ENCODE data around the gene RAPGEF6.
A peak's percentile ranks its signal among the peaks of the same experiment; 100 is the strongest.
"Not testable (repeated sequence)": the region's sequence is repeated elsewhere in the genome, so short reads cannot be mapped to it uniquely, and the experiment has no call there.

The RAPGEF6 gene

DNA sequence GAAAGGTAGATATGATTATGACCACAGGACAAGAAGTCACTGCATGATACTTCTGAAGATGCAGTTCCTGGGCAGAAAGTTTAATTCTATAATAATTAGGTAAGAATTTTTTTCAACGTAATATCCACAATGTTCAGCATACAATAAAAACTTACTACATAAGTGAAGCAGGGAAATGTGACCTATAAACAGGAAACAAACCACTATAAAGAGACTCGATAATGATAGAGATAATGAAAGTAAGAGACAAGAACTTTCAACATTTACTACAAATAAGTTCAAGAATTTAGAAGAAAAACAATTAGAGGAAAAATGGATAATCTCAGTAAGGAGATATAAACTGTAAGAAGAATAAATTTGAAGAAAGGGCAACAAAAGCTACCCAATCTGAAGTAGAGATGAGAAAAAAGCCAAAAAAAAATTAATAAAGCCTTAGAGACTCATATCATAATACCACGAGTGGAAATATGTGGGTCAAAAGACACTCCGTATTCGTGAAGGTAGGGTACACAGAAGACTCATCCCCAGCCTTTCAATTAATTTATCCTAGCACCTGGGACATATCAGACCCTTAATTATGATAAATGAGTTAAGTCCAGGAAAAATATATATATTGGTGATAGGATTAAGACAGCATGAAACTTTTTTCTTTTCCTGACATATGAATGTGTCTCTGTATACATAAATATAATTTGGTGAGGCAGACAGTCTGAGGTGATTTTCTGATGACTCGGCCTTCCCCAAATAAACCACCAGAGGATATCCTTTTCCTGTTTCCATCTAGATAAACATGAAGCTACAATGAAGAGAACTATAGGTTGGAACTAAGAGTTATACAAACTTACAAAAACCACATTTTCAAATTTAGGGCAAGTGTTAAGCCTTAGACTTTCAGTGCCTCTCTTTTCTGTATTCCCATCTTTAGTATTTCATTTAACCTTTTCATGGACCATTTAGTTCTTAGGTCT is 120.4 kb downstream of the RAPGEF6 start:
- no peaks in the 10 kb centered on the region for H3K27me3 ChIP-seq (ENCODE audit: control insufficient read depth, insufficient read depth, low read length, poor library complexity, severe bottlenecking)
- H3K27ac ChIP-seq (ENCODE audit: insufficient read depth, low read depth, low read length, poor library complexity, severe bottlenecking), result no peak overlapping the region
- H3K4me1 ChIP-seq (ENCODE audit: control insufficient read depth, insufficient read depth, low read length), result peaks cover 9% of the 10 kb centered on the region
- WGBS, 2 experiments, result 98 to 100% methylated on average over 1 to 4 of the region's 6 CpGs
- no peak overlapping the region for H3K4me3 ChIP-seq (ENCODE audit: insufficient read depth, low read depth, low read length)
- no peaks in the 10 kb centered on the region for H3K36me3 ChIP-seq (ENCODE audit: control insufficient read depth, insufficient read depth, low read length)
- H3K9me3 ChIP-seq (ENCODE audit: control insufficient read depth, low read length), result no peaks in the 10 kb centered on the region

DNA sequence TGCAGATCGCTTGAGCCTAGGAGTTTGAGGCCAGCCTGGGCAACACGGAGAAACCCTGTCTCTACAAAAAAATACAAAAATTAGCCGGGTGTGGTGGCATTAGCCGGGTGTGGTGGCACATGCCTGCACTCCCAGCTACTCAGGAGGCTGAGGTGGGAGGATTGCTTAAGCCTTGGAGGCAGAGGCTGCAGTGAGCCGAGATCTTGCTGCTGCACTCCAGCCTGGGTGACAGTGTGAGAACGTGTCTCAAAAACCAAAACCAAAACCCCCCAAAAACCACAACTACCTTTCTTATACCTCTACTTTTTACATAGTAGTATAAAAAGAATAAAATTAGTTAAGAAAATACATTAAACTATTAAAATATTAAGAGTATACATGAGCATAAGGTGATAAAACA is 121.2 kb downstream of the RAPGEF6 start:
- Histone ChIP-seq H3K27ac (ENCODE audit: insufficient read depth, low read depth, low read length, poor library complexity, severe bottlenecking) (no peak overlapping the region), H3K4me3 (ENCODE audit: insufficient read depth, low read depth, low read length) (no peak overlapping the region), H3K4me1 (ENCODE audit: control insufficient read depth, insufficient read depth, low read length) (peaks cover 9% of the 10 kb centered on the region), H3K36me3 (ENCODE audit: control insufficient read depth, insufficient read depth, low read length) (no peaks in the 10 kb centered on the region), H3K9me3 (ENCODE audit: control insufficient read depth, low read length) (no peaks in the 10 kb centered on the region), H3K27me3 (ENCODE audit: control insufficient read depth, insufficient read depth, low read length, poor library complexity, severe bottlenecking) (no peaks in the 10 kb centered on the region)
- WGBS, 2 experiments, result 84 to 93% methylated on average over 5 to 6 of the region's 6 CpGs

DNA sequence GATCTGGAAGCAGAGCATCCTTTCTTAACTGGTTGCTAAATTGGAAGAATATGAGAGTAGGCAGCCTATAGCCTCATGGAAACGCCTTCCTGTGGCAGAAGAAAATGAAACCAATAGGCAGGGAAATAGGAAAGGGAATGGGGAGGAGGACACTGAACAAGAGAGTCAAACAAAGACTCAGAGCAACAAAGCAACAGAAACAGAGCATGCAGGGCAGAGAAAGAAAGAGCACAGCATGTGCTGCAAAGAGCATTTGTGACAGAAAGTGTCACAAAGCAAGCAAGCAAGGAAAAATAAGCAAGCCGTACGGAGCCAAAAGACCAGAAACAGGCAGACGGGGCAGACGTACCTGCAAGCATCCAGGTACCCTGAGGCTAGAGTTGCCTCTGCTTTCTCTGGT is 123.1 kb downstream of the RAPGEF6 start:
- no peak overlapping the region for H3K4me3 ChIP-seq (ENCODE audit: insufficient read depth, low read depth, low read length)
- WGBS, 2 experiments, result 8 to 14% methylated on average over 5 of the region's 5 CpGs
- peak overlapping the region; percentile 22 for H3K27ac ChIP-seq (ENCODE audit: insufficient read depth, low read depth, low read length, poor library complexity, severe bottlenecking)
- no peaks in the 10 kb centered on the region for H3K9me3 ChIP-seq (ENCODE audit: control insufficient read depth, low read length)
- no peaks in the 10 kb centered on the region for H3K36me3 ChIP-seq (ENCODE audit: control insufficient read depth, insufficient read depth, low read length)
- peaks cover 9% of the 10 kb centered on the region for H3K4me1 ChIP-seq (ENCODE audit: control insufficient read depth, insufficient read depth, low read length)
- H3K27me3 ChIP-seq (ENCODE audit: control insufficient read depth, insufficient read depth, low read length, poor library complexity, severe bottlenecking), result no peaks in the 10 kb centered on the region

DNA sequence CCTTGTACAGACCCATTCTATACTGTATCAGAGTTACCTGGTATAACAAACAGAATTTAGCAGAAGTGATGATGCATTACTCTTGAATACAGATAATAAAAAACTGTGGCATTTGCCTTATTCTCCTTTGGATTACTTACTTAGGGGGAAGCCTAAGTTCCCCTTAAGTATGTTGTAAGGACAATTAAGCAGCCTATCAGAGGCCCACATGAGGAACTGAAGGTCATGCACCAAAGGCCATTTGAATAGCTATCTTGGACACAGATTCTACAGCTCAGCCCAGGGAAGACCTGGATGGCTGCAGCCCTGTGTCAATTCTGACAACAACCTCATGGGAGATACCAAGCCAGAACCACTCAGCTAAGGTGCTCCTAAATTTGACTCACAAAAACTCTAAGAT is 125.2 kb downstream of the RAPGEF6 start:
- no peaks in the 10 kb centered on the region for H3K36me3 ChIP-seq (ENCODE audit: control insufficient read depth, insufficient read depth, low read length)
- H3K4me3 ChIP-seq (ENCODE audit: insufficient read depth, low read depth, low read length), result no peak overlapping the region
- no peak overlapping the region for H3K27ac ChIP-seq (ENCODE audit: insufficient read depth, low read depth, low read length, poor library complexity, severe bottlenecking)
- peaks cover 9% of the 10 kb centered on the region for H3K4me1 ChIP-seq (ENCODE audit: control insufficient read depth, insufficient read depth, low read length)
- no peaks in the 10 kb centered on the region for H3K27me3 ChIP-seq (ENCODE audit: control insufficient read depth, insufficient read depth, low read length, poor library complexity, severe bottlenecking)
- no peaks in the 10 kb centered on the region for H3K9me3 ChIP-seq (ENCODE audit: control insufficient read depth, low read length)

DNA sequence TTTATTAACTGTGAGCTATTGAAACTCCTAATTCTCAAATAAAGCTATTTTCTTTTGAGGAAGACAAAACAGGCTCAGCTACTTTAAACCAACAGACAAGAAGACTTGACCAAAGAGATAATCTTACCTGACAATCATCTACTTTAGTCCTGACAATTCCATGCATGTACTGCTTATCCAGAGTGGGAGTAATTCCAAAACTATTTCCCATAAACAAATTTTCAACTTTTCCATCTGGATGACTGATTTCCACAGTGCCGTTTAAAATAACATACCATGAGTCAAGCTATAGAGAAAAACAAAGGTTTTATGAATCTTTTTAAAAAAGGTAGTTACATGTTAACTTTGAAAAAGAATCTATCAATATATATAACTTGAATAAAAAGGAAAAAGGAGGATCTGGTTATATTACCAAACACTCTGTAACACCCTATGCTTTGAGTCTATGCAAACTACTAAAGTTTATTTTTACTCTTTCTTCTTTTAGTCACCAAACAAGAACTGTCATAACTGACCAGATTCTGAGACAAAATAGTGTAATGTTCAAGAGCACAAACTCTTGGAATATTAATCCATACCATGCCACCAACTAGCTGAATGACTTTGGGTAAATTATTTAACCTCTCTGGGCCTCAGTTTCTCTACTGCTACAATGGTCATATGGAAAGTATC is 129.7 kb downstream of the RAPGEF6 start:
- no peak overlapping the region for H3K27ac ChIP-seq (ENCODE audit: insufficient read depth, low read depth, low read length, poor library complexity, severe bottlenecking)
- no CpG with 5 or more reads among the region's 1 CpG for WGBS, 2 experiments
- H3K36me3 ChIP-seq (ENCODE audit: control insufficient read depth, insufficient read depth, low read length), result no peaks in the 10 kb centered on the region
- H3K9me3 ChIP-seq (ENCODE audit: control insufficient read depth, low read length), result no peaks in the 10 kb centered on the region
- H3K4me3 ChIP-seq (ENCODE audit: insufficient read depth, low read depth, low read length), result no peak overlapping the region
- H3K4me1 ChIP-seq (ENCODE audit: control insufficient read depth, insufficient read depth, low read length), result no peaks in the 10 kb centered on the region
- H3K27me3 ChIP-seq (ENCODE audit: control insufficient read depth, insufficient read depth, low read length, poor library complexity, severe bottlenecking), result no peaks in the 10 kb centered on the region

DNA sequence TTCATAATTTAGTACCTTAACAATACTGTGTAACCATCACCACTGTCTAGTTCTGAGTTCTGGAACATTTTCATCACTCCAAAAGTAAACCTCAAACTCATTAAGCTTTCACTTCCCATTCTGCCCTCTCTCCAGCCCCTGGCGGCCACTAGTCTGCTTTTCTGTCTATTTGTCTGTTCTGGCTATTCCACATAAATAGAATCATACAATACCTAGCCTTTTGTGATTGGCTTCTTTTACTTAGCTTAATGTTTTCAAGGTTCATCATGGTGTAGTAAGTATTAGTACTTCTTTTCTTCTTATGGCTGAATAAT is 138.7 kb downstream of the RAPGEF6 start:
- Histone ChIP-seq H3K4me3 (ENCODE audit: insufficient read depth, low read depth, low read length) (no peak overlapping the region), H3K36me3 (ENCODE audit: control insufficient read depth, insufficient read depth, low read length) (peaks cover 2% of the 10 kb centered on the region), H3K4me1 (ENCODE audit: control insufficient read depth, insufficient read depth, low read length) (no peaks in the 10 kb centered on the region), H3K9me3 (ENCODE audit: control insufficient read depth, low read length) (no peaks in the 10 kb centered on the region), H3K27me3 (ENCODE audit: control insufficient read depth, insufficient read depth, low read length, poor library complexity, severe bottlenecking) (no peaks in the 10 kb centered on the region), H3K27ac (ENCODE audit: insufficient read depth, low read depth, low read length, poor library complexity, severe bottlenecking) (no peak overlapping the region)
- 91 to 100% methylated on average over 1 of the region's 1 CpG for WGBS, 2 experiments

DNA sequence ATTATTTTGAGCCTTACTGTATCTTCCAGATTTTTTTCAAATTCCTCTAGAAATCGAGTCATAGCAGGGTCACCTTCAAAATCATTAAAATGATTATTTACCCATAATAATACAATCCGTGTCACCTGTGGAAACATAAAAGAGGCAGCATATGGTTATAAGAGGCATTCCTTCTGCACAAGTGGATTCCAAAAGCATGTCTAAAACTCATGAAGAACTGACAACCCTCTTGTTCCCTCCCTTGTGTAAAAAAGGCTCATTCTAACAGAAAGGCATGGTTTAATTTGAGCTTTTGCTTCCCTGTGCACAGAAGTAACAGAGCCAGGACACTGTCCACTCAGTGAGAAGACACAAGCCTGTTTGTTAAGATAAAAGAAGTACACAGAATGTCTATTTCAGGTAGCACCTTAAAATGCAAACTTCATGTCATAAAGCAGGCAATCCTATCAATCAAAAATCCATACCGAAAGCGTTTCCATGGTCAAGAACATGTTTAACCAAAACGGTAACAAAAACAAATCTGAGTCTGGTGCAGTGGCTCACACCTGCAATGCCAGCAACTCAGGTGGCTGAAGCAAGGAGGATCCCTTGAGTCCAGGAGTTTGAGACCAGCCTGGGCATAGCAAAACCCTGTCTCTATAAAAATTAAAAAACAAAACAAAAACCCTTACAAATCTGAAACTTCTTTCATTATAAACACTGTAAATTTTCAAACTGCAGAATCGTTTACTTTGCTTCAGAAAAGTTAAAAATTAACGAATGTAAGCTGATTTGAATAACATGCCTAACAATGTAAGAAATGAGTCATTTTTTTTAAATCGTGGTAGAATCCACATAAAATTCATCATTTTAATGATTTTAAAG is 139.3 kb downstream of the RAPGEF6 start:
- H3K36me3 ChIP-seq (ENCODE audit: control insufficient read depth, insufficient read depth, low read length), result peaks cover 2% of the 10 kb centered on the region
- H3K4me3 ChIP-seq (ENCODE audit: insufficient read depth, low read depth, low read length), result no peak overlapping the region
- 90 to 96% methylated on average over 7 to 8 of the region's 8 CpGs for WGBS, 2 experiments
- no peaks in the 10 kb centered on the region for H3K9me3 ChIP-seq (ENCODE audit: control insufficient read depth, low read length)
- no peak overlapping the region for H3K27ac ChIP-seq (ENCODE audit: insufficient read depth, low read depth, low read length, poor library complexity, severe bottlenecking)
- no peaks in the 10 kb centered on the region for H3K4me1 ChIP-seq (ENCODE audit: control insufficient read depth, insufficient read depth, low read length)
- no peaks in the 10 kb centered on the region for H3K27me3 ChIP-seq (ENCODE audit: control insufficient read depth, insufficient read depth, low read length, poor library complexity, severe bottlenecking)

DNA sequence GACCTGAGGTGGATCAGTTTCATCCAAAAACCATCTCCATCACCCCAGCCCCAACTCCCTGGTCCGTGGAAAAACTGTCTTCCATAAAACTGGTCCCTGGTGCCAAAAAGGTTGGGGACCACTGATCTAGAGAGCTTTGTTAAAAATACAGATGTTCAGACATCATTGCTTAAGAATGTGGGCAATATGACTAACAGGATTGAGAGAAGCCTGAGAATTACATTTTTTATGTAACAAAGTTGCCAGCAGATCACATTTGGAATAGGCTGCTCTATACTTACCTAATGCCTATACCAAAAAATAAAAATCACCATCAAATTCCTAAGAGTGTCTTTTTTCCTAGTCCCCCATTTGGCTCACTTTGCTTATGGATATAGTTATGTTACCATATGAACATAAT is 143.3 kb downstream of the RAPGEF6 start:
- 77 to 100% methylated on average over 1 of the region's 1 CpG for WGBS, 2 experiments
- Histone ChIP-seq H3K36me3 (ENCODE audit: control insufficient read depth, insufficient read depth, low read length) (peaks cover 2% of the 10 kb centered on the region), H3K27ac (ENCODE audit: insufficient read depth, low read depth, low read length, poor library complexity, severe bottlenecking) (no peak overlapping the region), H3K27me3 (ENCODE audit: control insufficient read depth, insufficient read depth, low read length, poor library complexity, severe bottlenecking) (no peaks in the 10 kb centered on the region), H3K4me1 (ENCODE audit: control insufficient read depth, insufficient read depth, low read length) (no peaks in the 10 kb centered on the region), H3K9me3 (ENCODE audit: control insufficient read depth, low read length) (no peaks in the 10 kb centered on the region), H3K4me3 (ENCODE audit: insufficient read depth, low read depth, low read length) (no peak overlapping the region)

DNA sequence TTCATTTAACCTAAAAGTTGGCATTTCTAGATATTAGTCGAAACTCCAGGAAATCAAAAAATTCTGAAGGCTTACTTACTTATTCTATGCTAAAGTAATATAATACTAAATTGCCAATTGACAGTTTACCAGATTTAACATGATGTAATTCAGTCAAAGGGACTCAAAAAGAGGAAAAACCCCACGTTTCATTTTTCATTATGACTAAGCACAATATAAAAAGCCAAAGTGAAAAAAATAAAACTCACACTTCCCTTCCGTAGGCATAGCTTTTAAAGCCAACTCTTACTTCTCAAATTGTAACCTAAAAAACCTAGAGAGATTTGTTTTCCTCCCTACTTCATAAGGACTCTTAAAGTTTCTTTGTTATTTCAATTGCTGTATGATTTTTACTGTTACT is 146.6 kb downstream of the RAPGEF6 start:
- no peak overlapping the region for H3K27ac ChIP-seq (ENCODE audit: insufficient read depth, low read depth, low read length, poor library complexity, severe bottlenecking)
- H3K36me3 ChIP-seq (ENCODE audit: control insufficient read depth, insufficient read depth, low read length), result peaks cover 2% of the 10 kb centered on the region

DNA sequence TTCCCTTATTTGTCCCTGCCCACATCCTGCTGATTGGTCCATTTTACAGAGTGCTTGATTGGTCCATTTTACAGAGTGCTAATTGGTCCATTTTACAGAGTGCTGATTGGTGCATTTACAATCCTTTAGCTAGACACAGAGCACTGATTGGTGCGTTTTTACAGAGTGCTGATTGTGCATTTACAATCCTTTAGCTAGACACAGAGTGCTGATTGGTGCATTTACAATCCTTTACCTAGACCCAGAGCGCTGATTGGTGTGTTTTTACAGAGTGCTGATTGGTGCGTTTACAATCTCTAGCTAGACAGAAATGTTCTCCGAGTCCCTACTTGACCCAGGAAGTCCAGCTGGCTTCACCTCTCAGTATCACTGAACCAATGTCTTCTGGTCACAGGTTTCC is 147.7 kb downstream of the RAPGEF6 start:
- not testable (repeated sequence) for H3K27ac ChIP-seq (ENCODE audit: insufficient read depth, low read depth, low read length, poor library complexity, severe bottlenecking); H3K4me3 ChIP-seq (ENCODE audit: insufficient read depth, low read depth, low read length); H3K27me3 ChIP-seq (ENCODE audit: control insufficient read depth, insufficient read depth, low read length, poor library complexity, severe bottlenecking); H3K9me3 ChIP-seq (ENCODE audit: control insufficient read depth, low read length); H3K36me3 ChIP-seq (ENCODE audit: control insufficient read depth, insufficient read depth, low read length); H3K4me1 ChIP-seq (ENCODE audit: control insufficient read depth, insufficient read depth, low read length)
- 93 to 97% methylated on average over 4 of the region's 4 CpGs for WGBS, 2 experiments

More for the DNA sequence above, 146.6 kb downstream of the RAPGEF6 start:
- WGBS, 2 experiments, result 97 to 98% methylated on average over 2 to 3 of the region's 3 CpGs
- no peaks in the 10 kb centered on the region for H3K9me3 ChIP-seq (ENCODE audit: control insufficient read depth, low read length)
- no peak overlapping the region for H3K4me3 ChIP-seq (ENCODE audit: insufficient read depth, low read depth, low read length)
- H3K27me3 ChIP-seq (ENCODE audit: control insufficient read depth, insufficient read depth, low read length, poor library complexity, severe bottlenecking), result no peaks in the 10 kb centered on the region
- H3K4me1 ChIP-seq (ENCODE audit: control insufficient read depth, insufficient read depth, low read length), result no peaks in the 10 kb centered on the region
